HCT116 (cell line): Measurements from ENCODE around the gene MCOLN1. TPM values are rescaled to one million over a fixed set of nuclear protein-coding genes. Genes with fewer than 3 reads are reported as not detected.

Source experiments
- ATAC-seq: fragments of 200-7000 bp; cut with Tn5 transposase; 2 replicates; pipeline ENCODE4 v1.9.1; 2020; ENCODE audit warnings: mild to moderate bottlenecking, moderate library complexity
- BruUV-seq: library from RNA; stranded (reverse); fragments of 400-500 nt; replicated peaks from 2 replicates; lab custom pipeline; 2021; lab: Mats Ljungman, UMichigan
- CTCF ChIA-PET: fragments of 300-600 bp; sonication (Branson Sonifier 250); formaldehyde crosslinking; loops from one replicate; lab custom pipeline; 2021; ENCODE audit warnings: antibody characterized with exemption; lab: Charles Lee
- POLR2A ChIA-PET: fragments of 300-600, 350-600 bp; sonication (Branson Sonifier 250); formaldehyde crosslinking; loops from one replicate; lab custom pipeline; 2021; ENCODE audit warnings: antibody characterized with exemption; lab: Charles Lee
- RAD21 ChIA-PET, 2 experiments: fragments of 300-600 bp; sonication (Branson Sonifier 250); formaldehyde crosslinking; loops; one replicate each; lab custom pipeline; 2023; ENCODE audit warnings: low total read pairs in 2 of 2; ENCODE audit not compliant: uncharacterized antibody in 2 of 2, unreplicated experiment in 2 of 2, low non-redundant PET in 1 of 2; lab: Charles Lee
- DNase-seq: peaks from one replicate; pipeline ENCODE4 v3.0.0-alpha.2; 2010; ENCODE audit warnings: low read depth, low spot score
- H2AFZ ChIP-seq: fragments of 200-600 bp; shearing (Covaris generic), sonication (generic); 2 replicates; pipeline ENCODE4 v1.6.1; 2017; ENCODE audit warnings: low read depth, mixed run types, mixed read lengths, antibody characterized with exemption, low read length; ENCODE audit not compliant: poor library complexity, severe bottlenecking
- H3K27ac ChIP-seq: 2 replicates; pipeline ENCODE4 v1.5.1; 2012; ENCODE audit warnings: low read depth, low read length
- H3K27me3 ChIP-seq: fragments of 200-600 bp; sonication (generic); 2 replicates; pipeline ENCODE4 v1.6.1; 2016; ENCODE audit warnings: mixed run types, low read length, mixed read lengths; ENCODE audit not compliant: insufficient read depth
- H3K36me3 ChIP-seq, 2 experiments: fragments of 200-500 bp in 1 of 2; fragments of 200-600 bp in 1 of 2; sonication (Bioruptor generic) in 1 of 2; sonication (generic) in 1 of 2; 2 replicates each; pipeline versions ENCODE4 v1.5.1 to v1.6.1; 2014 to 2016; ENCODE audit warnings: low read length in 2 of 2, inconsistent platforms in 1 of 2, mixed read lengths in 1 of 2, mixed run types in 1 of 2; ENCODE audit not compliant: insufficient read depth in 2 of 2, control insufficient read depth in 1 of 2
- H3K4me1 ChIP-seq, 2 experiments: fragments of 200-600 bp in 1 of 2; sonication (generic) in 1 of 2; 2 replicates each; pipeline versions ENCODE4 v1.5.1 to v1.6.1; 2012 to 2017; ENCODE audit warnings: low read length in 2 of 2, inconsistent platforms in 1 of 2, mild to moderate bottlenecking in 1 of 2, mixed read lengths in 1 of 2, mixed run types in 1 of 2, moderate library complexity in 1 of 2; ENCODE audit not compliant: insufficient read depth in 2 of 2, control insufficient read depth in 1 of 2
- H3K4me2 ChIP-seq: fragments of 200-600 bp; sonication (generic); 2 replicates; pipeline ENCODE4 v1.6.1; 2017; ENCODE audit warnings: mixed run types, low read length, mixed read lengths
- H3K4me3 ChIP-seq, 2 experiments: fragments of 200-600 bp in 1 of 2; sonication (generic) in 1 of 2; replicated peaks in 1 of 2; 2 replicates each; pipeline ENCODE4 v1.5.1; 2011 to 2016; ENCODE audit warnings: low read length in 2 of 2, control low read depth in 1 of 2, low read depth in 1 of 2, mild to moderate bottlenecking in 1 of 2, mixed read lengths in 1 of 2, mixed run types in 1 of 2
- H3K79me2 ChIP-seq: fragments of 200-600 bp; sonication (generic); 2 replicates; pipeline ENCODE4 v1.6.1; 2017; ENCODE audit warnings: mild to moderate bottlenecking, mixed run types, low read length, moderate library complexity, mixed read lengths; ENCODE audit not compliant: insufficient read depth
- H3K9ac ChIP-seq: fragments of 200-600 bp; sonication (generic); 2 replicates; pipeline ENCODE4 v1.6.1; 2016; ENCODE audit warnings: low read length, mixed read lengths
- H3K9me2 ChIP-seq: fragments of 200-600 bp; sonication (generic), shearing (Covaris generic); 2 replicates; pipeline ENCODE4 v1.6.1; 2017; ENCODE audit warnings: mixed run types, mild to moderate bottlenecking, moderate library complexity; ENCODE audit not compliant: insufficient read depth
- H3K9me3 ChIP-seq, 2 experiments: fragments of 200-500 bp in 1 of 2; fragments of 200-600 bp in 1 of 2; sonication (Bioruptor generic) in 1 of 2; sonication (generic) in 1 of 2; 2 replicates each; pipeline ENCODE4 v1.6.1; 2014 to 2017; ENCODE audit warnings: low read length in 2 of 2, mixed read lengths in 2 of 2, inconsistent platforms in 1 of 2, low read depth in 1 of 2, mild to moderate bottlenecking in 1 of 2, mixed run types in 1 of 2, moderate library complexity in 1 of 2; ENCODE audit not compliant: control insufficient read depth in 1 of 2, insufficient read depth in 1 of 2
- H4K20me1 ChIP-seq: fragments of 200-600 bp; sonication (generic), shearing (Covaris generic); 2 replicates; pipeline ENCODE4 v1.6.1; 2017; ENCODE audit warnings: mixed run types, mild to moderate bottlenecking, moderate library complexity; ENCODE audit not compliant: insufficient read depth
- ATF3 ChIP-seq: IDR thresholded peaks from 2 replicates; pipeline ENCODE4 v1.6.1; 2012
- CBX3 ChIP-seq: IDR thresholded peaks from 2 replicates; pipeline ENCODE4 v1.6.1; 2012; ENCODE audit warnings: low read depth
- EZH2 ChIP-seq: fragments of 200-600 bp; sonication (generic); IDR thresholded peaks from 2 replicates; pipeline ENCODE4 v1.6.1; 2017; ENCODE audit warnings: antibody characterized with exemption, mixed run types
- MAX ChIP-seq: IDR thresholded peaks from 2 replicates; pipeline ENCODE4 v1.6.1; 2012
- POLR2AphosphoS5 ChIP-seq: IDR thresholded peaks from 2 replicates; pipeline ENCODE4 v1.6.1; 2011; ENCODE audit warnings: mild to moderate bottlenecking, low read depth, low read length, moderate library complexity
- REST ChIP-seq: IDR thresholded peaks from 2 replicates; pipeline ENCODE4 v1.6.1; 2012; ENCODE audit warnings: low read depth
- SIN3A ChIP-seq: IDR thresholded peaks from 2 replicates; pipeline ENCODE4 v1.6.1; 2012; ENCODE audit warnings: low read depth
- SP1 ChIP-seq: IDR thresholded peaks from 2 replicates; pipeline ENCODE4 v1.6.1; 2012; ENCODE audit warnings: low read depth
- SRF ChIP-seq: IDR thresholded peaks from 2 replicates; pipeline ENCODE4 v1.6.1; 2012; ENCODE audit warnings: low read depth
- ZNF274 ChIP-seq: fragments of 200-500 bp; sonication (Bioruptor generic); IDR thresholded peaks from 2 replicates; pipeline ENCODE4 v1.6.1; 2014; ENCODE audit warnings: mild to moderate bottlenecking, low read depth, low read length, inconsistent platforms
- intact Hi-C: fragments of 100-400 bp; cut with micrococcal nuclease; formaldehyde crosslinking; loops from 2 replicates; pipeline ENCODE4 v1.10.0; 2022
- total RNA-seq: library from RNA; stranded (reverse); gene quantifications from one replicate; pipeline ENCODE4 v1.2.1, GENCODE V29; 2021; ENCODE audit not compliant: unreplicated experiment

Gene MCOLN1
- total RNA-seq, 1 experiment from 2014 or later, result 19.1 TPM

- Histone ChIP-seq H3K9me2 (no peaks in the 10 kb centered on the region), H3K27me3 (no peaks in the 10 kb centered on the region), H4K20me1 (no peaks in the 10 kb centered on the region), H3K4me3 (no peak overlapping the region), H2AFZ (no peak overlapping the region), H3K9me3 (no peaks in the 10 kb centered on the region), H3K4me2 (no peak overlapping the region), H3K27ac (no peak overlapping the region), H3K36me3 (peaks cover 6 to 8% of the 10 kb centered on the region in 2 experiments; a peak in 3 of 4 replicates), H3K9ac (no peak overlapping the region), H3K4me1 (no peaks in the 10 kb centered on the region), H3K79me2 (no peaks in the 10 kb centered on the region)
- RAD21 ChIA-PET, result no interaction called here
- TF ChIP-seq EZH2, result no peak
- TF ChIP-seq SP1, result no peak
- no peak for TF ChIP-seq ATF3
- TF ChIP-seq SRF, result no peak
- TF ChIP-seq POLR2AphosphoS5, result no peak
- TF ChIP-seq MAX, result no peak
- TF ChIP-seq CBX3, result no peak
- no peak for TF ChIP-seq SIN3A
- ATAC-seq (no peak), DNase-seq (no peak)
- intact Hi-C loops, result no loop called here
- CTCF ChIA-PET, result no interaction called here
- no TSS peak for BruUV-seq
- POLR2A ChIA-PET, result no interaction called here
Observed at GRCh38 chr19:7556696-7557315, 34.4 kb downstream of the MCOLN1 start.

GRCh38 chr19:7558667-7559066, 36.2 kb downstream of the MCOLN1 start:
- CTCF ChIA-PET, result no interaction called here
- H3K4me1 ChIP-seq, result no peaks in the 10 kb centered on the region
- no TSS peak for BruUV-seq
- no peak overlapping the region for H2AFZ ChIP-seq
- RAD21 ChIA-PET, result no interaction called here
- H3K4me2 ChIP-seq, result no peak overlapping the region
- H3K9me2 ChIP-seq, result no peaks in the 10 kb centered on the region
- H3K4me3 ChIP-seq, result no peak overlapping the region
- no peak overlapping the region for H3K9ac ChIP-seq
- no peaks in the 10 kb centered on the region for H3K79me2 ChIP-seq
- no peaks in the 10 kb centered on the region for H3K9me3 ChIP-seq
- no peak for DNase-seq
- ATAC-seq, result no peak
- TF ChIP-seq ZNF274 (no peak), REST (no peak), MAX (no peak), SP1 (no peak)
- H3K27me3 ChIP-seq, result no peaks in the 10 kb centered on the region
- intact Hi-C loops, result no loop called here
- no peak overlapping the region for H3K27ac ChIP-seq
- peaks cover 6 to 8% of the 10 kb centered on the region in 2 experiments; a peak in 3 of 4 replicates for H3K36me3 ChIP-seq
- POLR2A ChIA-PET, result no interaction called here
- no peaks in the 10 kb centered on the region for H4K20me1 ChIP-seq
